H1 (cell line): ENCODE data around the gene EPHA5. TPM values are rescaled to one million over a fixed set of nuclear protein-coding genes. Genes with fewer than 3 reads are reported as not detected.

Experiments used
- CTCF ChIA-PET: fragments of 300-600 bp; sonication (Branson Sonifier 250); formaldehyde crosslinking; loops from one replicate; lab custom pipeline; 2021; ENCODE audit not compliant: partially characterized antibody; lab: Charles Lee
- POLR2A ChIA-PET: fragments of 300-600 bp; sonication (Branson Sonifier 250); formaldehyde crosslinking; loops from one replicate; lab custom pipeline; 2021; ENCODE audit warnings: inconsistent platforms; ENCODE audit not compliant: partially characterized antibody; lab: Charles Lee
- DNase-seq, 2 experiments: peaks; one replicate each; pipeline versions ENCODE4 v3.0.0 to v3.0.0-alpha.2; 2010 to 2022; ENCODE audit warnings: low spot score in 2 of 2, low read depth in 1 of 2, mixed read lengths in 1 of 2
- FAIRE-seq: peaks from 2 replicates; lab custom pipeline; 2011; peaks lifted over from hg19 to GRCh38; lab: Jason Lieb, UNC
- H2AFZ ChIP-seq: 2 replicates; pipeline ENCODE4 v1.8.1; 2012; ENCODE audit warnings: low read length, inconsistent platforms
- H2AK5ac ChIP-seq: 2 replicates; pipeline ENCODE4 v1.6.1; 2013; ENCODE audit warnings: low read depth, low read length
- H2BK120ac ChIP-seq: replicated peaks from 2 replicates; pipeline ENCODE3; 2013; ENCODE audit warnings: low read depth, low read length, inconsistent platforms
- H2BK12ac ChIP-seq: 2 replicates; pipeline ENCODE4 v1.6.1; 2013; ENCODE audit warnings: low read depth, low read length
- H2BK15ac ChIP-seq: 2 replicates; pipeline ENCODE4 v1.6.1; 2013; ENCODE audit warnings: low read length
- H2BK20ac ChIP-seq: 2 replicates; pipeline ENCODE4 v1.6.1; 2013; ENCODE audit warnings: low read length
- H2BK5ac ChIP-seq: 2 replicates; pipeline ENCODE4 v1.6.1; 2013; ENCODE audit warnings: low read depth, low read length
- H3K14ac ChIP-seq: 2 replicates; pipeline ENCODE4 v1.6.1; 2013; ENCODE audit warnings: inconsistent platforms; ENCODE audit not compliant: insufficient read length
- H3K18ac ChIP-seq: 2 replicates; pipeline ENCODE4 v1.6.1; 2013; ENCODE audit warnings: low read length; ENCODE audit errors: extremely low read depth
- H3K23ac ChIP-seq: 2 replicates; pipeline ENCODE4 v1.6.1; 2013; ENCODE audit warnings: inconsistent platforms; ENCODE audit not compliant: insufficient read length
- H3K23me2 ChIP-seq: 2 replicates; pipeline ENCODE4 v1.6.1; 2013; ENCODE audit warnings: low read depth, low read length
- H3K27ac ChIP-seq: 2 replicates; pipeline ENCODE4 v1.6.1; 2011; ENCODE audit warnings: low read depth, low read length, inconsistent platforms
- H3K27me3 ChIP-seq, 4 experiments: replicated peaks in 1 of 4; 1 replicate in 1 of 4; 2 replicates in 3 of 4; pipeline versions ENCODE4 v1.6.1 to v1.8.1; 2011 to 2013; ENCODE audit warnings: low read length in 3 of 4, mild to moderate bottlenecking in 3 of 4, inconsistent platforms in 2 of 4, mixed read lengths in 2 of 4, moderate library complexity in 1 of 4; ENCODE audit not compliant: control insufficient read depth in 3 of 4, insufficient read depth in 3 of 4; ENCODE audit errors: extremely low read depth in 1 of 4
- H3K36me3 ChIP-seq, 4 experiments: 2 replicates each; pipeline versions ENCODE4 v1.6.1 to v1.8.1; 2011 to 2013; ENCODE audit warnings: mild to moderate bottlenecking in 4 of 4, low read length in 3 of 4, moderate library complexity in 2 of 4, control low read depth in 1 of 4, inconsistent platforms in 1 of 4; ENCODE audit not compliant: insufficient read depth in 4 of 4, control insufficient read depth in 2 of 4
- H3K4ac ChIP-seq: replicated peaks from 2 replicates; pipeline ENCODE3; 2013; ENCODE audit warnings: low read length, low read depth, mixed read lengths, inconsistent platforms; ENCODE audit not compliant: insufficient read length
- H3K4me1 ChIP-seq, 4 experiments: replicated peaks in 1 of 4; 1 replicate in 1 of 4; 2 replicates in 3 of 4; pipeline versions ENCODE4 v1.6.1 to v1.8.1; 2011 to 2013; ENCODE audit warnings: low read length in 3 of 4, inconsistent platforms in 2 of 4, mixed read lengths in 1 of 4; ENCODE audit not compliant: insufficient read depth in 4 of 4, control insufficient read depth in 3 of 4
- H3K4me2 ChIP-seq, 2 experiments: 2 replicates each; pipeline versions ENCODE4 v1.6.1 to v1.8.1; 2011 to 2013; ENCODE audit warnings: low read depth in 2 of 2, low read length in 2 of 2, control low read depth in 1 of 2, inconsistent platforms in 1 of 2, mild to moderate bottlenecking in 1 of 2; ENCODE audit not compliant: insufficient read depth in 1 of 2
- H3K4me3 ChIP-seq, 4 experiments: fragments of 200-600, 300-600 bp in 1 of 4; sonication (generic), shearing (Covaris generic), sonication (Bioruptor Twin) in 1 of 4; 2 replicates each; pipeline versions ENCODE4 v1.5.1 to v1.8.1; 2011 to 2016; ENCODE audit warnings: low read length in 4 of 4, low read depth in 3 of 4, control low read depth in 2 of 4, inconsistent platforms in 2 of 4, mild to moderate bottlenecking in 2 of 4, mixed read lengths in 1 of 4, moderate library complexity in 1 of 4; ENCODE audit not compliant: insufficient read depth in 2 of 4; ENCODE audit errors: extremely low read depth in 1 of 4
- H3K56ac ChIP-seq: replicated peaks from 2 replicates; pipeline ENCODE3; 2013; ENCODE audit warnings: low read depth, mild to moderate bottlenecking, mixed read lengths, low read length, inconsistent platforms; ENCODE audit not compliant: insufficient read length
- H3K79me1 ChIP-seq: 2 replicates; pipeline ENCODE4 v1.6.1; 2013; ENCODE audit warnings: low read depth, low read length, control low read depth
- H3K79me2 ChIP-seq, 2 experiments: 2 replicates each; pipeline versions ENCODE4 v1.6.1 to v1.8.1; 2012 to 2013; ENCODE audit warnings: low read length in 2 of 2, mild to moderate bottlenecking in 2 of 2, inconsistent platforms in 1 of 2; ENCODE audit not compliant: insufficient read depth in 2 of 2, control insufficient read depth in 1 of 2
- H3K9ac ChIP-seq, 4 experiments: replicated peaks in 1 of 4; 1 replicate in 1 of 4; 2 replicates in 3 of 4; pipeline versions ENCODE4 v1.6.1 to v1.8.1; 2011 to 2013; ENCODE audit warnings: low read depth in 3 of 4, low read length in 3 of 4, control low read depth in 2 of 4, mild to moderate bottlenecking in 2 of 4, moderate library complexity in 2 of 4, inconsistent platforms in 1 of 4; ENCODE audit errors: extremely low read depth in 1 of 4
- H3K9me3 ChIP-seq, 2 experiments: 2 replicates each; pipeline versions ENCODE4 v1.6.1 to v1.8.1; 2012 to 2013; ENCODE audit warnings: mild to moderate bottlenecking in 2 of 2, moderate library complexity in 2 of 2, control low read depth in 1 of 2, inconsistent platforms in 1 of 2, low read depth in 1 of 2, low read length in 1 of 2, mixed read lengths in 1 of 2; ENCODE audit not compliant: insufficient read depth in 2 of 2
- H4K20me1 ChIP-seq, 2 experiments: replicated peaks in 1 of 2; 2 replicates each; pipeline versions ENCODE3 to v1.8.1; 2011 to 2013; ENCODE audit warnings: inconsistent platforms in 2 of 2, low read length in 2 of 2, mild to moderate bottlenecking in 1 of 2; ENCODE audit not compliant: insufficient read depth in 2 of 2, control insufficient read depth in 1 of 2
- H4K5ac ChIP-seq: 2 replicates; pipeline ENCODE4 v1.6.1; 2013; ENCODE audit warnings: low read length, low read depth, mixed read lengths, inconsistent platforms; ENCODE audit not compliant: insufficient read length
- H4K8ac ChIP-seq: 2 replicates; pipeline ENCODE4 v1.8.0; 2013; ENCODE audit warnings: mild to moderate bottlenecking, moderate library complexity, low read length, inconsistent platforms; ENCODE audit not compliant: insufficient read depth; ENCODE audit errors: extremely low read depth
- H4K91ac ChIP-seq: replicated peaks from 2 replicates; pipeline ENCODE3; 2013; ENCODE audit warnings: low read length, mixed read lengths, inconsistent platforms; ENCODE audit not compliant: insufficient read length
- BACH1 ChIP-seq: IDR thresholded peaks from 2 replicates; pipeline ENCODE4 v1.6.1; 2012; ENCODE audit warnings: low read length, improper control_type of control experiment
- BRCA1 ChIP-seq: IDR thresholded peaks from 2 replicates; pipeline ENCODE4 v1.6.1; 2012; ENCODE audit warnings: low read depth, low read length, improper control_type of control experiment
- CBX8 ChIP-seq: fragments of 300-800, 300-1000 bp; sonication (generic); IDR thresholded peaks from 2 replicates; pipeline ENCODE4 v1.7.1; 2016; ENCODE audit warnings: low read depth, low read length, borderline replicate concordance
- CTBP2 ChIP-seq: IDR thresholded peaks from 2 replicates; pipeline ENCODE4 v1.7.0; 2011; ENCODE audit warnings: borderline replicate concordance, mild to moderate bottlenecking, moderate library complexity, mixed read lengths, low read length; ENCODE audit not compliant: insufficient read depth, insufficient read length
- FOSL1 ChIP-seq: IDR thresholded peaks from 2 replicates; pipeline ENCODE4 v1.6.1; 2011; ENCODE audit warnings: mild to moderate bottlenecking, low read depth, low read length, moderate library complexity; ENCODE audit not compliant: insufficient read depth
- GABPA ChIP-seq: IDR thresholded peaks from 2 replicates; pipeline ENCODE4 v1.6.1; 2011; ENCODE audit warnings: mild to moderate bottlenecking, low read length, moderate library complexity, borderline replicate concordance; ENCODE audit not compliant: insufficient read depth
- GTF2F1 ChIP-seq: IDR thresholded peaks from 2 replicates; pipeline ENCODE4 v1.6.1; 2012; ENCODE audit warnings: low read depth, low read length, improper control_type of control experiment, borderline replicate concordance
- NANOG ChIP-seq: IDR thresholded peaks from 2 replicates; pipeline ENCODE4 v1.6.1; 2011; ENCODE audit warnings: low read length, low read depth, mild to moderate bottlenecking, inconsistent platforms; ENCODE audit not compliant: insufficient read depth, poor library complexity, severe bottlenecking
- NRF1 ChIP-seq: IDR thresholded peaks from 2 replicates; pipeline ENCODE4 v1.6.1; 2011; ENCODE audit warnings: mild to moderate bottlenecking, low read depth, low read length, improper control_type of control experiment
- RFX5 ChIP-seq: IDR thresholded peaks from 2 replicates; pipeline ENCODE4 v1.6.1; 2011; ENCODE audit warnings: low read depth, low read length, improper control_type of control experiment, borderline replicate concordance
- SRF ChIP-seq: IDR thresholded peaks from 2 replicates; pipeline ENCODE4 v1.6.1; 2011; ENCODE audit warnings: mild to moderate bottlenecking, low read depth, low read length, moderate library complexity
- TBP ChIP-seq: IDR thresholded peaks from 2 replicates; pipeline ENCODE4 v1.6.1; 2011; ENCODE audit warnings: low read depth, low read length, improper control_type of control experiment
- WGBS, 2 experiments: shearing (Covaris generic) in 1 of 2; methylation state at CpG; one replicate each; pipeline versions ENCODE4 v1.1.6 to v1.1.7; 2013 to 2015; ENCODE audit warnings: low lambda C conversion rate in 2 of 2, mixed read lengths in 2 of 2, inconsistent platforms in 1 of 2, low coverage in 1 of 2, missing lambda C conversion rate in 1 of 2; ENCODE audit not compliant: insufficient replicate concordance in 2 of 2, insufficient coverage in 1 of 2, insufficient read length in 1 of 2; ENCODE audit errors: extremely low coverage in 1 of 2, missing lambda C conversion rate in 1 of 2; 5-methylcytosine and 5-hydroxymethylcytosine counted together
- polyA plus RNA-seq, 7 experiments: library from polyadenylated mRNA; depleted of rRNA in 3 of 7; stranded (reverse) in 5 of 7; unstranded in 2 of 7; fragments of >200 nt in 5 of 7; fragments of 200-250 nt in 2 of 7; gene quantifications; 1 replicate in 5 of 7; 2 replicates in 1 of 7; 4 replicates in 1 of 7; pipeline versions ENCODE4 v1.2.1 to v1.2.3, GENCODE V29; 2011 to 2013; ENCODE audit warnings: missing spikeins in 2 of 7, mixed read lengths in 2 of 7
- total RNA-seq: library from RNA; stranded (reverse); fragmentation: NEBNext Ultra II Directional; extraction: Animal tissue kit (Norgen Biotek cat#: 25700); gene quantifications from 2 replicates; pipeline ENCODE4 v1.2.1, GENCODE V29; 2021
- TF ChIP-seq, protein P1 (sequence below): IDR thresholded peaks from 2 replicates; pipeline ENCODE4 v1.6.1; 2012; ENCODE audit warnings: low read length, inconsistent platforms

The EPHA5 gene
- total and polyA plus RNA-seq, 2 of the 8 experiments (the other 6 are each of a cell fraction or from before 2014, with no cell fraction given): 0.03 to 0.11 TPM

DNA sequence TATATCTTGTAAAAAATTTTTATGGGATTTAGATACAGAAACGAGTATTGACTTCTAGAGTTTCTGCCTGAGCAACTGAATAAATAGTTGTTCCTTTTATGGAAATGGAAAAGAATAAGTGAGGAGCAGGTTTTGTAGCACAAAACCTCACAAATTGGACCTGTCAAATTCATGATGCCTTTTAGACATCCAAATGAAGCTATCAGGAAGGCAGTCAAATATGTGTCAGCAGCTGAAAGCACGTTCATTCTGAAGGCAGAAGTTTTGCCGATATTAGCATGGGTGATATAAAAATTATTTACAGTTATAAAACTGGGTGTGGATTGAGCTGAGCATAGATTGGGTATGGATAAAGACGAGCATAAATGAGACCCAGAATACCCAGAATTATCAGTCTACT lies 374.0 kb downstream of the EPHA5 start:
- Histone ChIP-seq H2BK120ac (no peak overlapping the region), H3K4me3 (no peak overlapping the region), H2BK5ac (no peak overlapping the region), H3K9ac (no peak overlapping the region), H3K27me3 (no peaks in the 10 kb centered on the region), H3K4ac (no peak overlapping the region), H2BK20ac (no peak overlapping the region), H2BK15ac (no peak overlapping the region), H3K4me1 (no peaks in the 10 kb centered on the region), H2BK12ac (no peak overlapping the region), H2AFZ (no peak overlapping the region), H3K23me2 (no peaks in the 10 kb centered on the region), H3K14ac (no peak overlapping the region), H3K79me2 (no peaks in the 10 kb centered on the region), H3K27ac (no peak overlapping the region), H2AK5ac (no peak overlapping the region), H3K23ac (no peak overlapping the region), H4K91ac (no peak overlapping the region), H4K8ac (no peak overlapping the region), H3K79me1 (no peaks in the 10 kb centered on the region), H3K9me3 (no peaks in the 10 kb centered on the region), H3K18ac (no peak overlapping the region), H4K5ac (no peak overlapping the region), H4K20me1 (no peaks in the 10 kb centered on the region), H3K4me2 (no peak overlapping the region), H3K56ac (no peak overlapping the region), H3K36me3 (no peaks in the 10 kb centered on the region)
- no peak for FAIRE-seq
- ChIA-PET POLR2A (no interaction called here), CTCF (no interaction called here)
- no peak for DNase-seq
- WGBS, 2 experiments: 91% methylated on average over 4 of the region's 4 CpGs; no CpG with 5 or more reads in 1 of the 2 experiments
- TF ChIP-seq, protein P1, sequence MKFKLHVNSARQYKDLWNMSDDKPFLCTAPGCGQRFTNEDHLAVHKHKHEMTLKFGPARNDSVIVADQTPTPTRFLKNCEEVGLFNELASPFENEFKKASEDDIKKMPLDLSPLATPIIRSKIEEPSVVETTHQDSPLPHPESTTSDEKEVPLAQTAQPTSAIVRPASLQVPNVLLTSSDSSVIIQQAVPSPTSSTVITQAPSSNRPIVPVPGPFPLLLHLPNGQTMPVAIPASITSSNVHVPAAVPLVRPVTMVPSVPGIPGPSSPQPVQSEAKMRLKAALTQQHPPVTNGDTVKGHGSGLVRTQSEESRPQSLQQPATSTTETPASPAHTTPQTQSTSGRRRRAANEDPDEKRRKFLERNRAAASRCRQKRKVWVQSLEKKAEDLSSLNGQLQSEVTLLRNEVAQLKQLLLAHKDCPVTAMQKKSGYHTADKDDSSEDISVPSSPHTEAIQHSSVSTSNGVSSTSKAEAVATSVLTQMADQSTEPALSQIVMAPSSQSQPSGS: no peak
- TF ChIP-seq BACH1 (no peak), FOSL1 (no peak), NANOG (no peak), SRF (no peak), GTF2F1 (no peak), CTBP2 (no peak), RFX5 (no peak), BRCA1 (no peak), TBP (no peak), NRF1 (no peak), CBX8 (no peak), GABPA (no peak)
